IMR-90 (cell line): Measurements from ENCODE around the gene KAT14. TPM values are rescaled to one million over a fixed set of nuclear protein-coding genes. Genes with fewer than 3 reads are reported as not detected.

Experiments
- ATAC-seq: fragments of 200-7000 bp; cut with Tn5 transposase; 2 replicates; pipeline ENCODE4 v1.9.1; 2020; ENCODE audit warnings: low read depth, mild to moderate bottlenecking, moderate library complexity
- Bru-seq: library from RNA; stranded (reverse); fragments of 400-500 nt; gene quantifications from one replicate; lab custom pipeline; 2021; lab: Mats Ljungman, UMichigan
- BruChase-seq, 2 experiments: library from RNA; stranded (reverse); fragments of 400-500 nt; gene quantifications; one replicate each; lab custom pipeline; 2021; lab: Mats Ljungman, UMichigan
- BruUV-seq: library from RNA; stranded (reverse); fragments of 400-500 nt; replicated peaks from 2 replicates; lab custom pipeline; 2021; lab: Mats Ljungman, UMichigan
- CTCF ChIA-PET: fragments of 300-600 bp; formaldehyde crosslinking; extraction: SDS; loops from one replicate; lab custom pipeline; 2021; ENCODE audit warnings: antibody characterized with exemption; lab: Yijun Ruan, JAX
- POLR2A ChIA-PET: fragments of 300-600 bp; sonication (Branson Sonifier 250); formaldehyde crosslinking; loops from one replicate; lab custom pipeline; 2022; ENCODE audit warnings: antibody characterized with exemption; ENCODE audit not compliant: unreplicated experiment; lab: Charles Lee
- DNase-seq: peaks from one replicate; pipeline ENCODE4 v3.0.0; 2013
- H2AFZ ChIP-seq: replicated peaks from 2 replicates; pipeline ENCODE3; 2013; ENCODE audit warnings: low read length, mild to moderate bottlenecking; ENCODE audit not compliant: poor library complexity
- H2AK5ac ChIP-seq: 2 replicates; pipeline ENCODE4 v1.6.1; 2013; ENCODE audit warnings: low read depth, low read length, inconsistent platforms
- H2AK9ac ChIP-seq: replicated peaks from 2 replicates; pipeline ENCODE3; 2013; ENCODE audit warnings: mild to moderate bottlenecking, low read depth, low read length, moderate library complexity; ENCODE audit not compliant: poor library complexity
- H2BK120ac ChIP-seq: 2 replicates; pipeline ENCODE4 v1.6.1; 2013; ENCODE audit warnings: low read depth, low read length, inconsistent platforms
- H2BK15ac ChIP-seq: 3 replicates; pipeline ENCODE4 v1.6.1; 2013; ENCODE audit warnings: low read depth, low read length, inconsistent platforms
- H2BK20ac ChIP-seq: 2 replicates; pipeline ENCODE4 v1.6.1; 2013; ENCODE audit warnings: low read depth, mild to moderate bottlenecking, inconsistent platforms, low read length, moderate library complexity
- H2BK5ac ChIP-seq: 2 replicates; pipeline ENCODE4 v1.6.1; 2013; ENCODE audit warnings: mild to moderate bottlenecking, low read depth, low read length, inconsistent platforms; ENCODE audit not compliant: poor library complexity, severe bottlenecking
- H3K14ac ChIP-seq: replicated peaks from 2 replicates; pipeline ENCODE4 v1.6.1; 2013; ENCODE audit warnings: low read depth, low read length, inconsistent platforms
- H3K18ac ChIP-seq: 2 replicates; pipeline ENCODE4 v1.6.1; 2013; ENCODE audit warnings: low read depth, low read length, control low read depth
- H3K23ac ChIP-seq: 2 replicates; pipeline ENCODE4 v1.6.1; 2013; ENCODE audit warnings: low read depth, low read length, inconsistent platforms
- H3K27ac ChIP-seq: 2 replicates; pipeline ENCODE4 v1.5.1; 2013; ENCODE audit warnings: mild to moderate bottlenecking, control low read depth, low read length; ENCODE audit not compliant: insufficient read depth
- H3K27me3 ChIP-seq: 2 replicates; pipeline ENCODE4 v1.6.1; 2013; ENCODE audit warnings: low read length; ENCODE audit not compliant: control insufficient read depth, insufficient read depth
- H3K36me3 ChIP-seq: 2 replicates; pipeline ENCODE4 v1.6.1; 2013; ENCODE audit warnings: low read length, mixed read lengths; ENCODE audit not compliant: control insufficient read depth, insufficient read depth
- H3K4ac ChIP-seq: 2 replicates; pipeline ENCODE4 v1.6.1; 2013; ENCODE audit warnings: low read depth, low read length, inconsistent platforms
- H3K4me1 ChIP-seq: 2 replicates; pipeline ENCODE4 v1.6.1; 2013; ENCODE audit warnings: low read length, mixed read lengths; ENCODE audit not compliant: control insufficient read depth, insufficient read depth
- H3K4me2 ChIP-seq: 2 replicates; pipeline ENCODE4 v1.6.1; 2013; ENCODE audit warnings: low read depth, mild to moderate bottlenecking, control low read depth, low read length, moderate library complexity
- H3K4me3 ChIP-seq: 2 replicates; pipeline ENCODE4 v1.5.1; 2013; ENCODE audit warnings: low read depth, mild to moderate bottlenecking, control low read depth, low read length, moderate library complexity; ENCODE audit not compliant: insufficient read depth
- H3K56ac ChIP-seq: 2 replicates; pipeline ENCODE4 v1.6.1; 2013; ENCODE audit warnings: low read length, inconsistent platforms; ENCODE audit not compliant: insufficient read depth; ENCODE audit errors: extremely low read depth
- H3K79me1 ChIP-seq, 2 experiments: 2 replicates each; pipeline ENCODE4 v1.6.1; 2013; ENCODE audit warnings: low read length in 2 of 2, inconsistent platforms in 1 of 2, low read depth in 1 of 2
- H3K9ac ChIP-seq: 2 replicates; pipeline ENCODE4 v1.6.1; 2013; ENCODE audit warnings: low read depth, low read length, control low read depth
- H3K9me1 ChIP-seq: 2 replicates; pipeline ENCODE4 v1.6.1; 2013; ENCODE audit warnings: low read length, inconsistent platforms; ENCODE audit not compliant: insufficient read depth
- H3K9me3 ChIP-seq: 2 replicates; pipeline ENCODE4 v1.6.1; 2013; ENCODE audit warnings: low read length; ENCODE audit not compliant: control insufficient read depth, insufficient read depth
- H4K20me1 ChIP-seq: 2 replicates; pipeline ENCODE4 v1.6.1; 2013; ENCODE audit warnings: low read length, inconsistent platforms; ENCODE audit not compliant: insufficient read depth
- H4K5ac ChIP-seq: 2 replicates; pipeline ENCODE4 v1.6.1; 2013; ENCODE audit warnings: mild to moderate bottlenecking, low read depth, low read length, control low read depth
- H4K8ac ChIP-seq, 2 experiments: 2 replicates each; pipeline ENCODE4 v1.6.1; 2013; ENCODE audit warnings: low read depth in 2 of 2, low read length in 2 of 2, control low read depth in 1 of 2, inconsistent platforms in 1 of 2
- H4K91ac ChIP-seq: 2 replicates; pipeline ENCODE4 v1.6.1; 2013; ENCODE audit warnings: low read depth, low read length, inconsistent platforms; ENCODE audit not compliant: insufficient read depth
- CEBPB ChIP-seq: IDR thresholded peaks from 2 replicates; pipeline ENCODE4 v1.6.1; 2012; ENCODE audit warnings: low read depth, low read length, improper control_type of control experiment
- CHD1 ChIP-seq: IDR thresholded peaks from 2 replicates; pipeline ENCODE4 v1.6.1; 2012; ENCODE audit warnings: low read depth, low read length, improper control_type of control experiment
- FOS ChIP-seq: fragments of 150-350 bp; IDR thresholded peaks from 2 replicates; pipeline ENCODE4 v1.6.1; 2016; ENCODE audit warnings: low read depth, low read length
- MAFK ChIP-seq: IDR thresholded peaks from 2 replicates; pipeline ENCODE4 v1.6.1; 2012; ENCODE audit warnings: low read depth, low read length, improper control_type of control experiment
- MXI1 ChIP-seq: IDR thresholded peaks from 2 replicates; pipeline ENCODE4 v1.6.1; 2012; ENCODE audit warnings: low read depth, mild to moderate bottlenecking, low read length, moderate library complexity, borderline replicate concordance
- POLR2A ChIP-seq: IDR thresholded peaks from 2 replicates; pipeline ENCODE4 v1.6.1; 2012; ENCODE audit warnings: mild to moderate bottlenecking, low read depth, low read length
- RAD21 ChIP-seq: IDR thresholded peaks from 2 replicates; pipeline ENCODE4 v1.6.1; 2012; ENCODE audit warnings: low read length, improper control_type of control experiment
- RCOR1 ChIP-seq: IDR thresholded peaks from 2 replicates; pipeline ENCODE4 v1.6.1; 2012; ENCODE audit warnings: mild to moderate bottlenecking, low read length, improper control_type of control experiment; ENCODE audit not compliant: insufficient replicate concordance
- RFX5 ChIP-seq: IDR thresholded peaks from 2 replicates; pipeline ENCODE4 v1.8.0; 2012; ENCODE audit warnings: low read depth, mild to moderate bottlenecking, low read length, moderate library complexity
- SMC3 ChIP-seq: fragments of 150-350 bp; IDR thresholded peaks from 2 replicates; pipeline ENCODE4 v1.6.1; 2016; ENCODE audit warnings: low read depth, mild to moderate bottlenecking, antibody characterized with exemption, low read length, moderate library complexity
- WGBS, 2 experiments: methylation state at CpG; one replicate each; pipeline versions ENCODE4 v1.1.5 to v1.1.7; 2013; ENCODE audit warnings: missing lambda C conversion rate in 2 of 2; ENCODE audit not compliant: insufficient read length in 1 of 2; ENCODE audit errors: extremely low coverage in 2 of 2; 5-methylcytosine and 5-hydroxymethylcytosine counted together
- dilution Hi-C: fragments of 300-500 bp; cut with HindIII; formaldehyde crosslinking; loops from one replicate; pipeline ENCODE4 v1.14.3; 2018; ENCODE audit warnings: low sequenced_read_pairs; ENCODE audit not compliant: unreplicated experiment
- in situ Hi-C: fragments of 300-500 bp; cut with MboI; formaldehyde crosslinking; loops from 3 replicates; pipeline ENCODE4 v1.14.3; 2019; ENCODE audit warnings: low sequenced_read_pairs, inconsistent platforms, mixed read lengths
- intact Hi-C: fragments of 100-400 bp; cut with micrococcal nuclease; formaldehyde crosslinking; loops from 2 replicates; pipeline ENCODE4 v1.10.0; 2022
- long read RNA-seq: library from polyadenylated mRNA; unstranded; transcript quantifications from one replicate; pipeline ENCODE4 v2.0.0, GENCODE V29; 2021; ENCODE audit not compliant: unreplicated experiment
- polyA plus RNA-seq, 3 experiments: library from polyadenylated mRNA; depleted of rRNA; stranded (reverse); fragments of >200 nt; gene quantifications; 2 replicates each; pipeline ENCODE4 v1.2.3, GENCODE V29; 2012; ENCODE audit warnings: low replicate concordance in 1 of 3
- total RNA-seq: library from RNA; depleted of rRNA; stranded (reverse); fragments of >200 nt; gene quantifications from 2 replicates; pipeline ENCODE4 v1.2.3, GENCODE V29; 2012; rRNA removed
- TF ChIP-seq, protein P1 (sequence below): conservative IDR thresholded peaks from 2 replicates; pipeline ENCODE4 v1.5.1; 2012; ENCODE audit warnings: mild to moderate bottlenecking, low read depth, low read length, improper control_type of control experiment

The KAT14 gene, protein sequence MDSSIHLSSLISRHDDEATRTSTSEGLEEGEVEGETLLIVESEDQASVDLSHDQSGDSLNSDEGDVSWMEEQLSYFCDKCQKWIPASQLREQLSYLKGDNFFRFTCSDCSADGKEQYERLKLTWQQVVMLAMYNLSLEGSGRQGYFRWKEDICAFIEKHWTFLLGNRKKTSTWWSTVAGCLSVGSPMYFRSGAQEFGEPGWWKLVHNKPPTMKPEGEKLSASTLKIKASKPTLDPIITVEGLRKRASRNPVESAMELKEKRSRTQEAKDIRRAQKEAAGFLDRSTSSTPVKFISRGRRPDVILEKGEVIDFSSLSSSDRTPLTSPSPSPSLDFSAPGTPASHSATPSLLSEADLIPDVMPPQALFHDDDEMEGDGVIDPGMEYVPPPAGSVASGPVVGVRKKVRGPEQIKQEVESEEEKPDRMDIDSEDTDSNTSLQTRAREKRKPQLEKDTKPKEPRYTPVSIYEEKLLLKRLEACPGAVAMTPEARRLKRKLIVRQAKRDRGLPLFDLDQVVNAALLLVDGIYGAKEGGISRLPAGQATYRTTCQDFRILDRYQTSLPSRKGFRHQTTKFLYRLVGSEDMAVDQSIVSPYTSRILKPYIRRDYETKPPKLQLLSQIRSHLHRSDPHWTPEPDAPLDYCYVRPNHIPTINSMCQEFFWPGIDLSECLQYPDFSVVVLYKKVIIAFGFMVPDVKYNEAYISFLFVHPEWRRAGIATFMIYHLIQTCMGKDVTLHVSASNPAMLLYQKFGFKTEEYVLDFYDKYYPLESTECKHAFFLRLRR
- total RNA-seq = 12.4 and 15.3 TPM in 2 replicates
- polyA plus RNA-seq (2012; rRNA removed) = 5.9 and 6.7 TPM in 2 replicates
- 2.2 and 4.3 TPM in 2 replicates for polyA plus RNA-seq (2012; cell fraction: cytosol; rRNA removed)
- polyA plus RNA-seq (2012; cell fraction: nucleus; rRNA removed; ENCODE audit: low replicate concordance) = 1.3 and 5.5 TPM in 2 replicates
- percentile 62 among the genes with signal in this experiment for Bru-seq, nascent RNA
- BruChase-seq, experiment 1, labeled RNA remaining after a 6-hour chase = percentile 61 among the genes with signal in this experiment
- percentile 63 among the genes with signal in this experiment for BruChase-seq, experiment 2, labeled RNA remaining after a 2-hour chase
- long read RNA-seq, partial matches to known transcripts = 2 of 27 reads
- long read RNA-seq, other reads (novel, unspliced or antisense) = 20 of 27 reads

DNA sequence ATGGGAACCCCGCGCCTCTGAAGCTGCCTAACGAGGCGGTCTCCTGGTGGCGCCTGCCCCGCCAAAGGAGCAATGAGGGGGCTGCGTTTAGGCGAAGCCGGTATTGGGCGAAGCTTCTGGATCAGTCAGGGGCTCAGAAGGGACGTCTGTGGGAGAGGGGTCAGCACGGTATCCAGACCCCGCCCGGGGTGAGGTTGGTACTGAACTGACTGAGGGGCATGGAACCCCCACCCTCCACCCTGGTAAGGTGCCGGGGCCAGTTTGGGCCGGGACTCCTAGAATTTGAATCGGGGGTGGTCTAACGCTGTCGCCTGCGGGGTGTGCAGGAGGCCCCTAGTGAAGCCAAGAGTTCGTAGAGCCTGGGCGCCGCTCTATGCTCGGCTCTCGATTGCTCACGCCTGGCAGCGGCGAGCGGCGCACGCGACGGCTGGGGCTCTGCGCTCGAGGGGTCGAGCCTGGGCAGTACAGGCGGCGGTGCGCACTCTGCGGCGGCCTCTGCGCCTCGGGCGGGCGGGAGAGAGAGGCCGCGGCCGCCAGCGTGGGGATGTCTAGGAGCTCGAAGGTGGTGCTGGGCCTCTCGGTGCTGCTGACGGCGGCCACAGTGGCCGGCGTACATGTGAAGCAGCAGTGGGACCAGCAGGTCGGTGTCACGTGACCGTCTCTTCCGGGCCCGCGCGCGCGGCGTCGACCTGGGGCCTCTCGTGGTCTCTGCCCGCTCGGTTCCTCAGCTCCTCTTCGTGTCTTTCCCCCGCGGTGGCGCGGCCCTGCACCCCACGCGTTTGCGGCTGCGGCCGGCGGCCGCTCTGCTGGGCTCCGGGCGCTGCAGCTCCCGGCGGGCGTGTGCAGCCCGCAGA lies at the start of gene KAT14, which contains the start of gene PET117:
KAT14 (plus strand) TSS at position 452 of the 854 bp plus-strand sequence. CDS start 4,798 bp downstream, outside the sequence.
PET117 (plus strand) TSS at position 452 of the 854 bp plus-strand sequence; CDS start at position 545, 93 bp downstream.
- Histone ChIP-seq H3K4me3 (peak within 1 kb of the TSS; percentile 99), H3K79me1 (peaks cover 20 to 29% of the 10 kb centered on the region in 2 experiments)
- intact Hi-C loops = loop anchor here (2.0 to 5.0 kb wide), 2 partner anchors 140 to 167 kb away; no protein-coding TSS in a partner anchor
- TF ChIP-seq POLR2A (peak; percentile 42; the same call in 1 of the 2 replicates), RAD21 (no peak), CHD1 (no peak), MXI1 (peak; percentile 73; the same call in 1 of the 2 replicates), RFX5 (no peak), FOS (no peak), RCOR1 (no peak), MAFK (no peak), CEBPB (no peak), SMC3 (no peak)
- TF ChIP-seq, protein P1, sequence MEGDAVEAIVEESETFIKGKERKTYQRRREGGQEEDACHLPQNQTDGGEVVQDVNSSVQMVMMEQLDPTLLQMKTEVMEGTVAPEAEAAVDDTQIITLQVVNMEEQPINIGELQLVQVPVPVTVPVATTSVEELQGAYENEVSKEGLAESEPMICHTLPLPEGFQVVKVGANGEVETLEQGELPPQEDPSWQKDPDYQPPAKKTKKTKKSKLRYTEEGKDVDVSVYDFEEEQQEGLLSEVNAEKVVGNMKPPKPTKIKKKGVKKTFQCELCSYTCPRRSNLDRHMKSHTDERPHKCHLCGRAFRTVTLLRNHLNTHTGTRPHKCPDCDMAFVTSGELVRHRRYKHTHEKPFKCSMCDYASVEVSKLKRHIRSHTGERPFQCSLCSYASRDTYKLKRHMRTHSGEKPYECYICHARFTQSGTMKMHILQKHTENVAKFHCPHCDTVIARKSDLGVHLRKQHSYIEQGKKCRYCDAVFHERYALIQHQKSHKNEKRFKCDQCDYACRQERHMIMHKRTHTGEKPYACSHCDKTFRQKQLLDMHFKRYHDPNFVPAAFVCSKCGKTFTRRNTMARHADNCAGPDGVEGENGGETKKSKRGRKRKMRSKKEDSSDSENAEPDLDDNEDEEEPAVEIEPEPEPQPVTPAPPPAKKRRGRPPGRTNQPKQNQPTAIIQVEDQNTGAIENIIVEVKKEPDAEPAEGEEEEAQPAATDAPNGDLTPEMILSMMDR = no peak

More for the DNA sequence above, at the start of gene KAT14, which contains the start of gene PET117:
- Histone ChIP-seq H2AK5ac (no peak within 1 kb of the TSS), H4K8ac (peak within 1 kb of the TSS; percentile 95 to 98), H2BK5ac (peak within 1 kb of the TSS; percentile 93), H3K9me1 (peaks cover 8% of the 10 kb centered on the region), H2BK20ac (no peak within 1 kb of the TSS), H3K36me3 (peaks cover 3% of the 10 kb centered on the region), H2AK9ac (peak within 1 kb of the TSS; percentile 94), H3K18ac (peak within 1 kb of the TSS; percentile 32; the same call in 1 of the 2 replicates), H2BK15ac (no peak within 1 kb of the TSS), H4K5ac (peak within 1 kb of the TSS; percentile 93), H3K27ac (peak within 1 kb of the TSS; percentile 94), H4K20me1 (peaks cover 3% of the 10 kb centered on the region; the same call in 1 of the 2 replicates), H2BK120ac (peak within 1 kb of the TSS; percentile 67), H3K23ac (peak within 1 kb of the TSS; percentile 89), H3K56ac (peak within 1 kb of the TSS; percentile 66), H3K4ac (peak within 1 kb of the TSS; percentile 80), H3K4me2 (peak within 1 kb of the TSS; percentile 99), H3K4me1 (peaks cover 2% of the 10 kb centered on the region; the same call in 1 of the 2 replicates), H3K9ac (peak within 1 kb of the TSS; percentile 89), H4K91ac (peak within 1 kb of the TSS; percentile 83), H2AFZ (peak within 1 kb of the TSS; percentile 99), H3K9me3 (no peaks in the 10 kb centered on the region), H3K27me3 (peaks cover 4% of the 10 kb centered on the region; the same call in 1 of the 2 replicates), H3K14ac (peak within 1 kb of the TSS; percentile 95)
- POLR2A ChIA-PET = interaction anchor here (0.7 to 1.3 kb wide), 2 partner anchors 13 to 18 kb away, joined by 3 to 4 read pairs; no protein-coding TSS in a partner anchor
- 1% methylated on average over 40 of the region's 87 CpGs; no CpG with 5 or more reads in 1 of the 2 experiments for whole genome bisulfite sequencing, 2 experiments
- ATAC-seq (peak; percentile 96), DNase-seq (peak; percentile 89)
- dilution Hi-C loops = no loop called here
- BruUV-seq = no TSS peak
- CTCF ChIA-PET = no interaction called here
- in situ Hi-C loops = loop anchor here (25.0 kb wide), 1 partner anchor 500 kb away; no protein-coding TSS in a partner anchor
